Stimulated activated naive CD4-positive, alpha-beta T cell (primary cell): ENCODE measurements around the gene MACROD2.

ENCODE experiments used
- DNase-seq, 6 experiments: peaks; one replicate each; lab custom pipeline; 2025; lab: John Stamatoyannopoulos, UW

MACROD2 gene

DNA sequence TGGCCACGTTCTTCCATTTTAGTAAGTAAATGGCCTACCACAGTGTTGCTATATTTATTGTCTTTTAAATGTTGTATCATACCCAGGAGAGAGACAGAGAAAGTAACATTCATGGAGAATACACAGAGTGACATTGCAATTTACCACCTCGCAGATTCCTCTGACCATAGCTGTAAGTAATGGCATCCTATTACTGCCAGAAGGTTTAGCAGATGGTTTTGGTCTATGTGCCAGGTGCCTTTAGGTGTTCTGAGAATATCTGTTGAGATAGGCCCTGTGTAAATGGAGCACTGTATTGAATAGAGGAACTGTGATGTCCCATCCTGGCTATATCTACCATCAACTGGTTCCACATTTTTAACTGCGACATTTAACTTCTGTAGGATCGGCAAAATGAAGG lies 2018.3 kb downstream of the MACROD2 start:
- DNase-seq, result no peak

GRCh38 chr20:16014436-16014835 lies 2019.1 kb downstream of the MACROD2 start:
- no peak for DNase-seq

DNA sequence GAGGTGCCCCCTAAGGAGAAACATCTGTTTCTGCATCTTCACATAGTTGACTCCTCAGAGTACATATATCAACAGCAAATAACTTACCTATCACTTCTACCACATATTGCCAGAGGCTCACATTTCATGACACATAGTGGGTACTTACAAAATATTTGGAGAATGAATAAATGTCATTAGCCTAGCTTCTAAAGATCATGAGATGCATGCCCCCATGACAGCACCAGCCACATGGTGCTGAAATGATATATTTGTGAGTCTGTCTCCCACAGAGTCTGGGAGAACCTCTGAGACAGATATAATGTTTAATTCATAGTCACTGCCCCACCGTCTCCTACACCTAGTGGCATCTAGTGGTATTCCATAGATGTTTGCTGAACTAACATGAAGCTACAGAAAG lies 2022.3 kb downstream of the MACROD2 start:
- DNase-seq, result no peak

DNA sequence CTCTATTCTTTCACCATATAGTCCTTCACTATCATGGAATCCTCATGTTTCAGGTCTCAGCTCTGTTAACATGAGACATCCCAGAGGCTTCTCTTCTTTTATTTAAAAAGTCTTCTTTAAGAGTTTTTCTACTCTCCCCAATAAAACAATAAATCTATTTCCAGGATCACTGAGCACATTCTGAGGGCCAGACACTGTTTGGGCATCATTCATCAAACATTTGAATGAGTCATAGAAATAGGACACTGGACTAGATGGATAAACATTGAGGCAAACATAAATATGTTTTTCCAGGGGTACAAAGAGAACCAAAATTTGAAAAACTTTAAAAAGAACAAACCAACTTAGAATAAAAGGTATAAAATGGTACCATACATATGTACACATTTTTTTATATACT lies 2023.6 kb downstream of the MACROD2 start:
- no peak for DNase-seq

GRCh38 chr20:16020971-16021370 lies 2025.7 kb downstream of the MACROD2 start:
- no peak for DNase-seq

GRCh38 chr20:16025084-16025483 lies 2029.8 kb downstream of the MACROD2 start:
- DNase-seq, result no peak

DNA sequence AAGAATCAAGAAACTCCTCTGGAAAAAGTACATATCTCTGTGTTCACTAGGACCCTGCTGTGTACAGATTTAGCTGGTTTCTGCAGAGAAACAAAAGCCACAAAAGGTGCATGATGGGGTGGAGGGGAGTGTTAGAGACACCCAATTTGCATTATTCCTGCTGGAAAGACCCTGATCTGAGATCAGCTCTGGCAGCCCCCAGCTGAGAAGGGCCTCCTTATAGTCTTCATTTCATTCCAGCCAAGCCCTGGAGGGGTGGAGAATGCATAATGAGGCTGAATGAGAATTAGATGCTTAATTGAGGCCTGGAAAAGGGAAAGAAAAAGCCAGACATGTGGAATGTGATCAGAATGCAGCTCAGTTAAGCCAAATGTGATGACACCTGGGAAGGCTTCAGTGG lies 2032.4 kb downstream of the MACROD2 start:
- DNase-seq, result no peak

DNA sequence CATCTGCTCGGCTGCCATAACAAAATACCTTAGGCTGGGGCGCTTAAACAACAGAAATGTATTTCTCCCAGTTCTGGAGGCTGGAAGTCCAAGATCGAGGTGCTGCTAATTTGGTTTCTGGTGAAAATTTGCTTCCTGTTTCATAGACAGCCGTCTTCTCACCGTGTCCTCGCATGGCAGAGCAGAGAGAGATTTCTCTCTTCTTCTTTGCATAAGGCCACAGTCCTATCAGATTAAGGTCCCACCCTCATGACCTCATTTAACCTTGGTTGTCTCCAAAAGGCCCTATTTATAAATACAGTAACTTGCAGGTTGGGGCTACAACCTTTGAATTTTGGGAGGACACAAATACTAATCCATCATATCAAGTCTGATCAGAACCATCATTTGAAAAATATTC lies 2033.6 kb downstream of the MACROD2 start:
- DNase-seq, result no peak

DNA sequence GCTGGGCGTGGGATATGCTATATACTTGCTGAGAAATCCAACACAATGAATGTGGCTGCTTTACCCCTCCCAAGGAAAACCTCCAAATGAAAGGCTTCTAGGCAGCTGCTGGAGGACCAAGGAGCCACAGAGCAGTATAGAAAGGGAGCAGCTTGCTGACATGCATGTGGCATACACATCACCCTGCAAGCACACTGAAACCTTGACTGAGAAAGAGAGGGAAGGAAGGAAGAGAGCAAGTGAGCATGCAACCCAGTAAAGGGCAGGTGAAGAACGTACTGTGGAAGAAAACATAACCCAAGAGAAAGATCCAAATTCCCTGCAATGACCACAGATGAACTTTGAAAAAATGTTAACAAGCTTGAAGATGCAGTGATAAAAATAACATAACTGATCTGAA lies 2034.9 kb downstream of the MACROD2 start:
- DNase-seq, result no peak

DNA sequence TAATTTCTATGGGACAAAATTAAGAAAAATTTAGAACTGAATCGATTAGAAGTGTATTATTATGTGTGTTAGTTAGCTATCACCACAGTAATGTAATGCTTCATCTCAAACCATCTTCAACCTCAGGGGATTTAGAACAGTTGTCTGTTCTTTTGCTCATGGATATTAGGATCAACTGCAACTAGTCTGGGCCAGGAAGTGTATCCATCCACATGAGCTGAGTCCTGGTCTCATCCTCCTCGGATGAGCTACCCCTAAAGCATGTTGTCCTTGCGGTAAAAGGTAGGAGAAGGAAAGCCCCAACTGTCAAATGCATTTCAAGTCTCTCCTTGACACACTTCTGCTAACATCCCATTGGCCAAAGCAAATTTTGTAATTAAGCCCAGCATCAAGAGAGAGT lies 2040.3 kb downstream of the MACROD2 start:
- no peak for DNase-seq

- no peak for DNase-seq
Observed at GRCh38 chr20:16036331-16036730, 2041.0 kb downstream of the MACROD2 start.

DNA sequence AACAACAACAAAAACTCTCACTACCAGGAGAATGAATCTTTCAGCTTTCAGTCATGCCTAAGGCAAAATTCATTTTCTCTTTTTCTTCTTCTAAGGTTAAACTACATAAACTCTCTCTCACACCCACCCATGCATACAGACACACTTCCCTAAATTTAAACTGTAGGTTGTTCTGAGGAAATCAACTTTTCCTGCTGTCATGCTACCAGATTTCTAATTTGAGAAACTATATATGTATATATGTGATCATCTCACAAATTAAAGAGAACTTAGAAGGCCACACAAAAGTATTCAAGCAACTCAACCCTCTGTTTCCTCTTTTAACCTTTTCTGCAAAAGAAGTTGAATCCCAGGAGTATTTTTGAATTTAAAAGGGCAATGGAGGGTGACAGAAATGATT lies 2045.4 kb downstream of the MACROD2 start:
- DNase-seq, result no peak

GRCh38 chr20:16042731-16043130 lies 2047.4 kb downstream of the MACROD2 start:
- no peak for DNase-seq

DNA sequence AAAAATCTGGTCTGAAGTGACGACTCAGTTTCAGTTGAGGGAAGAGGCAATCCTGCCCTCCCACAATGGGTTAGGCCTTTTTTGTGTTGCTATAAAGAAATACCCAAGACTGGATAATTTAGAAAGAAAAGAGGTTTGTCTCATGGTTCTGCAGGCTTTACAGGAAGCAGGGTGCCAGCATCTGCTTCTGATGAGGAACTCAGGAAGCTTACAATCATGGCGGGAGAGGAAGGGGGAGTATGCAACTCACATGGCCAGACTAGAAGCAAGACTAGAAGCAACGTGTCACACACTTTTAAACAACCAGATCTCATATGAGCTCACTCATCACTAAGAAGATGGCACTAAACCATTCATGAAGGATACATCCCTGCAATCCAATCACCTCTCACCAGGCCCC lies 2048.6 kb downstream of the MACROD2 start:
- no peak for DNase-seq

GRCh38 chr20:16048876-16049275 lies 2053.6 kb downstream of the MACROD2 start:
- DNase-seq, result no peak

DNA sequence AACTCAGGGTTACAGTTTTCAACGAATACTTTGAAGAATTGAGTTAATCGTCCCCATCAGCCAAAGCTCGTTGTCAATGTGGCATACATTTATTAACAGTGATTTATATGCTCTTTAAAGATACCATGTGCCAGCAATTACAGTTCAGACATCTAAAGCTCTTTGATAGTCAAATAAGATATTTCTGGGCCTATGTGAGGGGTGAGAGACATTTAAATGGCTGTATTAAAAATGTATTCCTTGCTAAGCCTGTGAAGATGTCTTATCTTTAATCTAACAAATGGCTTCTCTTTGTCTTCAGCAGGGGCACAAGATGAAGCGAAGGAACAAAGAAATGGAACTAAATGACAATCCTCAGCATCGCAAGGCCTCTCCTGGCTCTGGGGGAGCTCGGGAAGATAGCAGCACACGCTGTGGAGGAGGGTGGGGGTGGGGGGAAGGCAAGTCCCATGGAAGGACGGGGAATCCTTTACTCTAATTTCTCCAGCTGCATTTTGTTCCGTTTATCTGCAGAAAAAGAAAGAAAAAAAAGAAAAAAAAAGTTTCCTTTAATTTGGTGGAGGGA lies 2054.3 kb downstream of the MACROD2 start:
- no peak for DNase-seq

DNA sequence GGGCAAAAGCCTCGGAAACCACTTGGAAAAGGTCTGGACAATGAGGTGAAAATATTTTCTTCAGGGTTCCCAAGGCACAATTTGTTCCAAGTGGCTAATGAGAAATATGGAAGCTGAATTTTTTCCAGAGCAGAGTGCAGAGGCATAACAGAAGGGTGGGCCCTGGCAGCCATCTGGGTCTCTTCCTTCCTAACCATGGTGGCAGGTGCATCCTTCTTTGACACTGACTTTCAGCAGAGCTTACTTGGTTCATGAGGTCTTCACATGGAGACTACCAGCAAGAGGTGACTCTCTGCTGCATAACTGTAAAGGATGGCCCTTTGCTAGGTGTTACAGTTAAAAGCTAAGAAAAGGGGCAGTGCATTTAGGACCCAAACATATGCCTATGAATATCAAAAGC lies 2055.1 kb downstream of the MACROD2 start:
- DNase-seq, result no peak

DNA sequence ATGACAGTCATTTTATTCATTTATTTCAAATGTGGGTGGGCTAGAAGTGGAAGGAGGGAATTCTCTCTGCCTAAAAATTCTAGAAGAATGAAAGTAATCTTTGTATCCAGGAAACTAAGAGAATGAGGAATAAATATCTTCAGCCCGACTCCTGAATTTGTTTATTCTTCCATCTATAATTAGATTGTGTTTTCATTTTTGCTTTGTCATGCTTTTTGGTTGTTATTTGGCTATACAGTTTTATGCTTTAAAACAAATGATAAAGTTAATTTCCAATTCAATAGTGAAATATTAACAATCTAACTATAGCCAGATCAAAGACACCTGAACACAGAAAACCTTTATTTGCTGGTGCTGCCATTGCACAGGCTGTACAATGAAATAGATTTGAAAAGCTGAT lies 2056.7 kb downstream of the MACROD2 start:
- no peak for DNase-seq

DNA sequence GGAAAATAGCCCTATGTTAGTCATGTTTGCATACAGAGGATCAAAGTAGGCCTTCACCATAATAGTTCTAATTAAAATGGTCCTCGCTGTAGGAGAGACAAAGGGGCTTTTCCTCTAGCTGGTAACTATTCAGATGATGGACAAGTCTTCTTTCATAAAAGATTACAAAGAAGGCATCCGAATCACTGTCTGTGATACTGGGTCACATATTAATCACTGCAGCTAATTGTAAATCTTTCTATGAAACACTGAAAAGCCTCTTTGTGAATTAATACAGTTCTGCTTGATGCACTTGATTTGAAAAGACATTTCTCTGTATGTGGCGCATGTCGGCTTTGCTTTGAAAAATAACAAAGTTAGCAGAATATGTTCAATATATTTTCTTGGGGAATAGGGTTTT lies 2057.1 kb downstream of the MACROD2 start:
- no peak for DNase-seq

DNA sequence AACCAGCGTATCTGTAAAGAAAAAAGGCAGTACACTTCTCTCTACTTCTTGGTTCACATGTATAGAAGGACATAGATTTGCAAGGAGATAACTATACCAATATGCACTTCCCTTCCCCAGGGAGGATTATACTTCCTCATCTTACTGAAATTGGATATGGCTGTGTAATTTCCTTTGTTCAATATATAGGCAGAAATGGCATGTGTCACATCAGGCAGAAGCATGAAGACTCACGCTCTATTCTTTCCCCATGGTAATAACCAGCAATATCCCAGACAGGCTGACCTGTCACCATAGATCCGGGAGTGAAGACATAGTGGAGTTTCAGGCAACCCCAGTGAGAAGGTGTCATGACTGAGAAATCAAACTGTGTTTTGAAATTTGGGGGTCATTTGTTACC lies 2059.7 kb downstream of the MACROD2 start:
- no peak for DNase-seq

DNA sequence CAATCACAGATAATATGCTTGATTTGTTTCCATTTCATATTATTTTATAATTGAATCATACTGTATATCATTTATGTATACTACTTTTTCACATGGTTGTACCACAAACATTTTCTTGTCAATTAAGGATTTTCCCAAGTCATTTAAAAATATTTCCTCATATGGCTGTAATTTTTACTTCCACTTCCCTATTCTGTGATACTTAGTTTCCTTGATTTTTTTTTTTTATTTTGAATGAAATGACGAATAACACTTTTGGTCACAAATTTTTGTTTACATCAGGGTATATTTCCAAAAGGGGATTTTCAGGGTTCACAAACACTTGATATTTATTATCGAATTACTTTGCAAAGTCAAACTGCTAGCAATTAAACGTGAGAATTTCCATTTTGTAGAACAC lies 2062.3 kb downstream of the MACROD2 start:
- no peak for DNase-seq

DNA sequence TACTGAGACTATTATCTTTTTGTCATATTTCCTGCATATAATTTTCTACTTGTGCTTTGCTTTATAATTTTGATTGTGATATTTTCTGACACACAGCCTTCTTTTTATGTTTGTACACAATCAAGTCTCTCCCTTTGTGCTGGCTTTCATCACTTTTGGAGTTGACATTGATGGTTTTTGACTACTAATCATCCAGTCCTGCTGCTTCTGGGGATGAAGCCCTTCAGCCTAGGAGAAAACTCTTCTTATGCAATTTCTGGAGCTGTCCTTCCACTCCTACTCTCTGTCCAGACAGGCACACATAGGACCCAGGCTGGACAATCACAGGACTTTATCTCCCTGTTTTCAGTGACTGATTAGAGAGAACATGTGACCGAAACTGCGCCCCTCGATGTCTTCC lies 2063.0 kb downstream of the MACROD2 start:
- no peak for DNase-seq

DNA sequence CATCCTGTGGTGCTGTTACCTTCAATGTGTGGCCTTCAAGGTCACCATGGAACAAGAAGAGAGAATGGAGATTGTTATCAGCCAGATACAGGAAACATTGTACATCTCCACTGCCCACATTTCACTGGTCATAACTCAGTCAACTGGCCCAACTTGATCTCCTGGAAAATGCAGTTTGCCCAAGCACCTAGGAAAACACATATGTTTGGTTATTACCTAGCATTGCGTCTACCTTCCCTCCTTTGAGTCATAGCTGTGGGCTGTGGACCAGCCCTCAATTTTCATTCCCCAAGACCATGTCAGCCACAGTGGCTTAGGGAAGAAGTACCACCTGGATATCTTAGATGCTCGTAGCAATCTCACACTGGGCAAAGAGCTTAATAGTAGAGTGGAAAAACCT lies 2064.5 kb downstream of the MACROD2 start:
- no peak for DNase-seq

- no peak for DNase-seq
Observed at GRCh38 chr20:16061351-16061750, 2066.0 kb downstream of the MACROD2 start.
